Endothelial cell of umbilical vein (primary cell): Measurements from ENCODE around the gene B4GALT5. TPM values are rescaled to one million over a fixed set of nuclear protein-coding genes. Genes with fewer than 3 reads are reported as not detected.

Experiments used
- BruUV-seq: library from RNA; stranded (reverse); fragments of 400-500 nt; replicated peaks from 2 replicates; lab custom pipeline; 2021; lab: Mats Ljungman, UMichigan
- CTCF ChIA-PET: fragments of 300-600, 350-600 bp; sonication (Branson Sonifier 250); formaldehyde crosslinking; loops from one replicate; lab custom pipeline; 2021; ENCODE audit warnings: antibody characterized with exemption, inconsistent platforms; lab: Charles Lee
- POLR2A ChIA-PET: fragments of 300-600, 350-600 bp; sonication (Branson Sonifier 250); formaldehyde crosslinking; loops from one replicate; lab custom pipeline; 2021; ENCODE audit warnings: antibody characterized with exemption, inconsistent platforms; lab: Charles Lee
- DNase-seq: peaks from one replicate; pipeline ENCODE4 v3.0.0-alpha.2; 2011; ENCODE audit warnings: low read depth, low spot score
- FAIRE-seq: peaks from 2 replicates; lab custom pipeline; 2011; peaks lifted over from hg19 to GRCh38; lab: Jason Lieb, UNC
- H2AFZ ChIP-seq: 2 replicates; pipeline ENCODE4 v1.6.0; 2012; ENCODE audit warnings: low read depth, low read length, control low read depth, inconsistent platforms
- H3K27ac ChIP-seq: 2 replicates; pipeline ENCODE4 v1.5.1; 2011; ENCODE audit warnings: low read depth, mild to moderate bottlenecking, control low read depth, low read length, moderate library complexity; ENCODE audit not compliant: insufficient read depth
- H3K27me3 ChIP-seq, 2 experiments: 2 replicates each; pipeline versions ENCODE4 v1.6.0 to v1.6.1; 2011; ENCODE audit warnings: low read length in 2 of 2, mixed read lengths in 1 of 2; ENCODE audit not compliant: control insufficient read depth in 2 of 2, insufficient read depth in 2 of 2
- H3K36me3 ChIP-seq, 2 experiments: 2 replicates in 1 of 2; 3 replicates in 1 of 2; pipeline ENCODE4 v1.5.1; 2011; ENCODE audit warnings: low read length in 2 of 2, mild to moderate bottlenecking in 1 of 2, moderate library complexity in 1 of 2; ENCODE audit not compliant: control insufficient read depth in 2 of 2, insufficient read depth in 2 of 2; ENCODE audit errors: extremely low read depth in 1 of 2
- H3K4me1 ChIP-seq: 3 replicates; pipeline ENCODE4 v1.5.1; 2011; ENCODE audit warnings: mild to moderate bottlenecking, low read length; ENCODE audit not compliant: control insufficient read depth, insufficient read depth; ENCODE audit errors: extremely low read depth
- H3K4me2 ChIP-seq: 2 replicates; pipeline ENCODE4 v1.6.1; 2011; ENCODE audit warnings: low read length, control low read depth, mixed read lengths; ENCODE audit not compliant: insufficient read depth
- H3K4me3 ChIP-seq, 3 experiments: fragments of 200-600 bp in 1 of 3; sonication (generic), shearing (Covaris generic) in 1 of 3; replicated peaks in 1 of 3; 2 replicates each; pipeline ENCODE4 v1.5.1; 2011 to 2016; ENCODE audit warnings: control low read depth in 3 of 3, low read length in 3 of 3, mild to moderate bottlenecking in 2 of 3, inconsistent platforms in 1 of 3, low read depth in 1 of 3, moderate library complexity in 1 of 3; ENCODE audit not compliant: insufficient read depth in 1 of 3
- H3K79me2 ChIP-seq: 2 replicates; pipeline ENCODE4 v1.6.0; 2012; ENCODE audit warnings: low read length, inconsistent platforms; ENCODE audit not compliant: control insufficient read depth, insufficient read depth
- H3K9ac ChIP-seq: replicated peaks from 2 replicates; pipeline ENCODE3; 2011; ENCODE audit warnings: low read length, control low read depth; ENCODE audit not compliant: insufficient read depth; ENCODE audit errors: extremely low read depth
- H3K9me1 ChIP-seq: replicated peaks from 3 replicates; pipeline ENCODE4 v1.6.0; 2011; ENCODE audit warnings: mild to moderate bottlenecking, low read length; ENCODE audit not compliant: control insufficient read depth, insufficient read depth; ENCODE audit errors: extremely low read depth
- H3K9me3 ChIP-seq: replicated peaks from 2 replicates; pipeline ENCODE4 v1.5.1; 2012; ENCODE audit warnings: low read length, inconsistent platforms; ENCODE audit not compliant: control insufficient read depth, insufficient read depth
- H4K20me1 ChIP-seq: replicated peaks from 2 replicates; pipeline ENCODE3; 2011; ENCODE audit warnings: mild to moderate bottlenecking, low read length; ENCODE audit not compliant: control insufficient read depth, insufficient read depth; ENCODE audit errors: extremely low read depth
- EZH2 ChIP-seq: IDR thresholded peaks from 2 replicates; pipeline ENCODE4 v1.6.1; 2012; ENCODE audit warnings: borderline replicate concordance, low read depth, mild to moderate bottlenecking, moderate library complexity, low read length, inconsistent platforms; ENCODE audit not compliant: severe bottlenecking
- FOS ChIP-seq: IDR thresholded peaks from 2 replicates; pipeline ENCODE4 v1.6.1; 2011; ENCODE audit warnings: mild to moderate bottlenecking, low read length, moderate library complexity, borderline replicate concordance; ENCODE audit not compliant: insufficient read depth
- GATA2 ChIP-seq: IDR thresholded peaks from 2 replicates; pipeline ENCODE4 v1.7.0; 2011; ENCODE audit warnings: low read depth, mild to moderate bottlenecking, moderate library complexity, mixed read lengths, low read length; ENCODE audit not compliant: insufficient read length, insufficient read depth
- JUN ChIP-seq: IDR thresholded peaks from 2 replicates; pipeline ENCODE4 v1.6.1; 2011; ENCODE audit warnings: borderline replicate concordance, low read depth; ENCODE audit not compliant: insufficient read length, insufficient read depth
- MYC ChIP-seq: IDR thresholded peaks from one replicate; pipeline ENCODE4 v1.6.1; 2011; ENCODE audit warnings: mild to moderate bottlenecking, low read depth, low read length
- POLR2A ChIP-seq: IDR thresholded peaks from 2 replicates; pipeline ENCODE4 v1.6.1; 2012; ENCODE audit warnings: low read depth, mild to moderate bottlenecking, control low read depth, low read length
- POLR2AphosphoS5 ChIP-seq: IDR thresholded peaks from 2 replicates; pipeline ENCODE4 v1.6.1; 2012; ENCODE audit warnings: low read depth, mild to moderate bottlenecking, control low read depth, low read length, moderate library complexity; ENCODE audit not compliant: insufficient read depth
- dilution Hi-C: fragments of 300-500 bp; cut with MboI; formaldehyde crosslinking; loops from one replicate; pipeline ENCODE4 v1.15.0; 2019; ENCODE audit warnings: low sequenced_read_pairs; ENCODE audit not compliant: extremely low pct_ligation_motif_present
- intact Hi-C: fragments of 100-400 bp; cut with micrococcal nuclease; formaldehyde crosslinking; loops from one replicate; pipeline ENCODE4 v1.10.0; 2022
- polyA plus RNA-seq, 4 experiments: library from polyadenylated mRNA; depleted of rRNA in 3 of 4; stranded (reverse) in 3 of 4; unstranded in 1 of 4; fragments of >200 nt; gene quantifications; 2 replicates each; pipeline versions ENCODE4 v1.2.1 to v1.2.3, GENCODE V29; 2011 to 2012; ENCODE audit warnings: missing spikeins in 1 of 4
- total RNA-seq: library from RNA; stranded (reverse); gene quantifications from 2 replicates; pipeline ENCODE4 v1.2.3, GENCODE V29; 2021
- TF ChIP-seq, protein P1 (sequence below): IDR thresholded peaks from 2 replicates; pipeline ENCODE4 v1.6.1; 2011; ENCODE audit not compliant: insufficient read depth, insufficient read length
- TF ChIP-seq, protein P2 (sequence below), 2 donors: IDR thresholded peaks; 1 replicate in 1 of 2; 2 replicates in 1 of 2; pipeline ENCODE4 v1.5.1; 2011; ENCODE audit warnings: low read length in 2 of 2, mild to moderate bottlenecking in 2 of 2, moderate library complexity in 2 of 2, control low read depth in 1 of 2, inconsistent platforms in 1 of 2, low read depth in 1 of 2; ENCODE audit not compliant: insufficient read depth in 1 of 2; ENCODE audit errors: extremely low read depth in 1 of 2

Gene B4GALT5
- total and polyA plus RNA-seq, 2 donors (not counting 3 experiments of a cell fraction or from before 2014, with no cell fraction given), result 54.4 to 70.1 TPM

DNA sequence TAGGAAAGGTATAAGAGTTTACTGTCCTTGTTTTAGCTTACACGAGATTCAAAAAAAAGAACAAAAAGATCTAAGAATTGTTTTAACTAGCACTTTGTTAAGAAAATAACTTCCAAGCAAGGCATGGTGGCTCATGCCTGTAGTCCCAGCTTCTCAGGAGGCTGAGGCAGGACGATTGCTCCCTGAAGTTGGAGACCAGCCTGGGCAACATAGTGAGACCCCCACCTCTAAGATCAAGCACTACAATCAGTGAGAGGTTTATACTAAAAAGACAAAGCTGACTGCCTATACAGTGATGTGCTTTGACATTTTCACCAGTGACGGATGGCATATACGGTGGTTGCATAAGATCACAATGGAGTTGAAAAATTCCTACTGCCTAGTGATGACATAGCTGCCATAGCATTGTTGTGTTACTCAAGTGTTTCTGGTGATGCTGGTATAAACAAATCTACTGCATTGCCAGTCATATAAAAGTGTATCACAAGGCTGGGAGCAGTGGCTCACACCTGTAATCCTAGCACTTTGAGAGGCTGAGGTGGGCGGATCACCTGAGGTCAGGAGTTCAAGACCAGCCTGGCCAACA lies 68.6 kb downstream of the B4GALT5 start:
- dilution Hi-C loops, result no loop called here
- POLR2A ChIA-PET, result no interaction called here

More for the DNA sequence above, 68.6 kb downstream of the B4GALT5 start:
- Histone ChIP-seq H3K4me2 (no peak overlapping the region), H3K79me2 (no peaks in the 10 kb centered on the region), H3K27ac (no peak overlapping the region), H2AFZ (no peak overlapping the region), H4K20me1 (no peaks in the 10 kb centered on the region), H3K9ac (no peak overlapping the region), H3K4me1 (no peaks in the 10 kb centered on the region), H3K27me3 (no peaks in the 10 kb centered on the region), H3K9me1 (no peaks in the 10 kb centered on the region), H3K4me3 (no peak overlapping the region), H3K36me3 (peaks cover 14 to 35% of the 10 kb centered on the region in 2 experiments), H3K9me3 (no peaks in the 10 kb centered on the region)
- DNase-seq (no peak), FAIRE-seq (no peak)
- intact Hi-C loops, result no loop called here
- no TSS peak for BruUV-seq
- CTCF ChIA-PET, result interaction anchor here (1.4 kb wide), 1 partner anchor 20 kb away, joined by 3 read pairs; no protein-coding TSS in a partner anchor
- TF ChIP-seq POLR2AphosphoS5 (no peak), MYC (no peak), POLR2A (no peak), GATA2 (no peak), FOS (no peak), EZH2 (no peak), JUN (no peak)
- TF ChIP-seq, protein P1, sequence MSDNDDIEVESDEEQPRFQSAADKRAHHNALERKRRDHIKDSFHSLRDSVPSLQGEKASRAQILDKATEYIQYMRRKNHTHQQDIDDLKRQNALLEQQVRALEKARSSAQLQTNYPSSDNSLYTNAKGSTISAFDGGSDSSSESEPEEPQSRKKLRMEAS, result no peak
- TF ChIP-seq, protein P2, sequence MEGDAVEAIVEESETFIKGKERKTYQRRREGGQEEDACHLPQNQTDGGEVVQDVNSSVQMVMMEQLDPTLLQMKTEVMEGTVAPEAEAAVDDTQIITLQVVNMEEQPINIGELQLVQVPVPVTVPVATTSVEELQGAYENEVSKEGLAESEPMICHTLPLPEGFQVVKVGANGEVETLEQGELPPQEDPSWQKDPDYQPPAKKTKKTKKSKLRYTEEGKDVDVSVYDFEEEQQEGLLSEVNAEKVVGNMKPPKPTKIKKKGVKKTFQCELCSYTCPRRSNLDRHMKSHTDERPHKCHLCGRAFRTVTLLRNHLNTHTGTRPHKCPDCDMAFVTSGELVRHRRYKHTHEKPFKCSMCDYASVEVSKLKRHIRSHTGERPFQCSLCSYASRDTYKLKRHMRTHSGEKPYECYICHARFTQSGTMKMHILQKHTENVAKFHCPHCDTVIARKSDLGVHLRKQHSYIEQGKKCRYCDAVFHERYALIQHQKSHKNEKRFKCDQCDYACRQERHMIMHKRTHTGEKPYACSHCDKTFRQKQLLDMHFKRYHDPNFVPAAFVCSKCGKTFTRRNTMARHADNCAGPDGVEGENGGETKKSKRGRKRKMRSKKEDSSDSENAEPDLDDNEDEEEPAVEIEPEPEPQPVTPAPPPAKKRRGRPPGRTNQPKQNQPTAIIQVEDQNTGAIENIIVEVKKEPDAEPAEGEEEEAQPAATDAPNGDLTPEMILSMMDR (IDR thresholded peaks at IDR 0.05; ENCODE audit: extremely low read depth in 1 of 2, insufficient read depth in 1 of 2, low read depth in 1 of 2, low read length in 2 of 2), result no peak
